Neural cell (in vitro differentiated cells): ENCODE results near the gene IL13RA1.

Source experiments
- EZH2 ChIP-seq: fragments of 200-600, 300-800 bp; shearing (Covaris generic), sonication (generic); IDR thresholded peaks from 2 replicates; pipeline ENCODE4 v1.6.1; 2014; ENCODE audit warnings: antibody characterized with exemption, low read length, borderline replicate concordance, mild to moderate bottlenecking; ENCODE audit not compliant: insufficient read depth, poor library complexity, severe bottlenecking
- POLR2AphosphoS5 ChIP-seq: IDR thresholded peaks from 2 replicates; pipeline ENCODE4 v1.6.1; 2012
- TAF1 ChIP-seq: IDR thresholded peaks from 2 replicates; pipeline ENCODE4 v1.6.1; 2012; ENCODE audit warnings: low read depth
- TF ChIP-seq, protein P1 (sequence below): fragments of 450-650 bp; IDR thresholded peaks from 2 replicates; pipeline ENCODE4 v1.5.1; 2014; ENCODE audit warnings: antibody characterized with exemption, mild to moderate bottlenecking, moderate library complexity; ENCODE audit not compliant: poor library complexity, severe bottlenecking

DNA sequence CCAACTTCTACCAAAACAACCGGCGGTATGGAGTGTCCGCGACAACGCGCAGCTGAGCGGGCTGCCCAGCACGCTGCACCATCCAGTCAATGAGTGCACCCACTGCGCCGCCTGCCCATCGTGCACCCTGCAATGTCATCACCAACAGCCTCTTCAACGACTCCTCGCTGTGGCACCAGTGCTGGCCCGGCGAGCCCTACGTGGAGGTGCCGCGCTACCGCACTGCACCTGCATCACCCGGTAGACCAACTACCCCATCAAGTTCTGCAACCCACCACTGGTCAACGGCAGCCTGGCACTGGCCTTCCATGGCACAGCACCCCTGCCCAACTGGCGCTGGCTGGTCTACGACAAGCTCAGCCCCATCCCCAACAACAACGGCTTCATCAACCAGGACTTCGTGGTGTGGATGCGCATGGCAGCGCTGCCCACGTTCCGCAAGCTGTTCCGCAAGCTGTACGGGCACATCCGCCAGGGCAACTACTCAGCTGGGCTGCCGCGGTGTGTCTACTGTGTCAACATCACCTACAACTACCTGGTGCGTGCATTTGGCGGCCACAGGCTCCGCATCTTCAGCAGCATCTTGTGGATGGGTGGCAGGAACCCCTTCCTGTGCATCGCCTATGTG lies 42.8 kb downstream of the IL13RA1 start:
- TF ChIP-seq, protein P1, sequence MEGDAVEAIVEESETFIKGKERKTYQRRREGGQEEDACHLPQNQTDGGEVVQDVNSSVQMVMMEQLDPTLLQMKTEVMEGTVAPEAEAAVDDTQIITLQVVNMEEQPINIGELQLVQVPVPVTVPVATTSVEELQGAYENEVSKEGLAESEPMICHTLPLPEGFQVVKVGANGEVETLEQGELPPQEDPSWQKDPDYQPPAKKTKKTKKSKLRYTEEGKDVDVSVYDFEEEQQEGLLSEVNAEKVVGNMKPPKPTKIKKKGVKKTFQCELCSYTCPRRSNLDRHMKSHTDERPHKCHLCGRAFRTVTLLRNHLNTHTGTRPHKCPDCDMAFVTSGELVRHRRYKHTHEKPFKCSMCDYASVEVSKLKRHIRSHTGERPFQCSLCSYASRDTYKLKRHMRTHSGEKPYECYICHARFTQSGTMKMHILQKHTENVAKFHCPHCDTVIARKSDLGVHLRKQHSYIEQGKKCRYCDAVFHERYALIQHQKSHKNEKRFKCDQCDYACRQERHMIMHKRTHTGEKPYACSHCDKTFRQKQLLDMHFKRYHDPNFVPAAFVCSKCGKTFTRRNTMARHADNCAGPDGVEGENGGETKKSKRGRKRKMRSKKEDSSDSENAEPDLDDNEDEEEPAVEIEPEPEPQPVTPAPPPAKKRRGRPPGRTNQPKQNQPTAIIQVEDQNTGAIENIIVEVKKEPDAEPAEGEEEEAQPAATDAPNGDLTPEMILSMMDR: no peak
- no peak for TF ChIP-seq TAF1
- TF ChIP-seq POLR2AphosphoS5: no peak
- TF ChIP-seq EZH2: no peak
